ENCODE measurements around the gene LUZP2.

GRCh38 chr11:24759742-24760141 is 262.9 kb downstream of the LUZP2 start:
- TF ChIP-seq, protein P1, sequence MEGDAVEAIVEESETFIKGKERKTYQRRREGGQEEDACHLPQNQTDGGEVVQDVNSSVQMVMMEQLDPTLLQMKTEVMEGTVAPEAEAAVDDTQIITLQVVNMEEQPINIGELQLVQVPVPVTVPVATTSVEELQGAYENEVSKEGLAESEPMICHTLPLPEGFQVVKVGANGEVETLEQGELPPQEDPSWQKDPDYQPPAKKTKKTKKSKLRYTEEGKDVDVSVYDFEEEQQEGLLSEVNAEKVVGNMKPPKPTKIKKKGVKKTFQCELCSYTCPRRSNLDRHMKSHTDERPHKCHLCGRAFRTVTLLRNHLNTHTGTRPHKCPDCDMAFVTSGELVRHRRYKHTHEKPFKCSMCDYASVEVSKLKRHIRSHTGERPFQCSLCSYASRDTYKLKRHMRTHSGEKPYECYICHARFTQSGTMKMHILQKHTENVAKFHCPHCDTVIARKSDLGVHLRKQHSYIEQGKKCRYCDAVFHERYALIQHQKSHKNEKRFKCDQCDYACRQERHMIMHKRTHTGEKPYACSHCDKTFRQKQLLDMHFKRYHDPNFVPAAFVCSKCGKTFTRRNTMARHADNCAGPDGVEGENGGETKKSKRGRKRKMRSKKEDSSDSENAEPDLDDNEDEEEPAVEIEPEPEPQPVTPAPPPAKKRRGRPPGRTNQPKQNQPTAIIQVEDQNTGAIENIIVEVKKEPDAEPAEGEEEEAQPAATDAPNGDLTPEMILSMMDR (conservative IDR thresholded peaks at IDR 0.05; ENCODE audit: low read length): no peak
- no peak for TF ChIP-seq EZH2phosphoT487 (IDR thresholded peaks at IDR 0.05; ENCODE audit: borderline replicate concordance, low read depth, low read length)
